LNCaP clone FGC (cell line): ENCODE results near the gene XRCC4.

Source experiments
- DNase-seq: peaks from one replicate; pipeline ENCODE4 v3.0.0-alpha.2; 2011; ENCODE audit warnings: low read depth
- H3K4me3 ChIP-seq: 2 replicates; pipeline ENCODE4 v1.5.1; 2011; ENCODE audit warnings: mild to moderate bottlenecking, low read depth, low read length, control low read depth
- CTCF ChIP-seq: IDR thresholded peaks from 2 replicates; pipeline ENCODE4 v1.5.1; 2012; ENCODE audit warnings: mild to moderate bottlenecking; ENCODE audit not compliant: control insufficient read depth, insufficient read depth; ENCODE audit errors: extremely low read depth

The XRCC4 gene

GRCh38 chr5:83321483-83322055 lies 244.2 kb downstream of the XRCC4 start:
- no peak for DNase-seq
- TF ChIP-seq CTCF, result no peak
- H3K4me3 ChIP-seq, result no peak overlapping the region

GRCh38 chr5:83322273-83322924 lies 245.1 kb downstream of the XRCC4 start:
- no peak overlapping the region for H3K4me3 ChIP-seq
- no peak for DNase-seq
- TF ChIP-seq CTCF, result no peak

- no peak for TF ChIP-seq CTCF
- no peak overlapping the region for H3K4me3 ChIP-seq
- no peak for DNase-seq
These were observed 246.3 kb downstream of the XRCC4 start for GRCh38 chr5:83323557-83324180.

GRCh38 chr5:83331842-83332241 lies 254.5 kb downstream of the XRCC4 start:
- DNase-seq, result no peak
- H3K4me3 ChIP-seq, result no peak overlapping the region
- TF ChIP-seq CTCF, result no peak

GRCh38 chr5:83337453-83338035 lies 260.2 kb downstream of the XRCC4 start:
- no peak for DNase-seq
- H3K4me3 ChIP-seq, result no peak overlapping the region
- no peak for TF ChIP-seq CTCF

- no peak for DNase-seq
- TF ChIP-seq CTCF, result no peak
These were observed 263.2 kb downstream of the XRCC4 start for GRCh38 chr5:83340511-83340918.

More at GRCh38 chr5:83340511-83340918, 263.2 kb downstream of the XRCC4 start:
- H3K4me3 ChIP-seq, result no peak overlapping the region
